ENCODE results near the gene R3HCC1L. TPM values are rescaled to one million over a fixed set of nuclear protein-coding genes. Genes with fewer than 3 reads are reported as not detected.
"Not testable (repeated sequence)": the region's sequence is repeated elsewhere in the genome, so short reads cannot be mapped to it uniquely, and the experiment has no call there.

R3HCC1L gene
- total and polyA plus RNA-seq, 9 of the 15 experiments (the other 6 are each of a cell fraction or from before 2014, with no cell fraction given) = 9.1 to 17.8 (median 12.6) TPM

DNA sequence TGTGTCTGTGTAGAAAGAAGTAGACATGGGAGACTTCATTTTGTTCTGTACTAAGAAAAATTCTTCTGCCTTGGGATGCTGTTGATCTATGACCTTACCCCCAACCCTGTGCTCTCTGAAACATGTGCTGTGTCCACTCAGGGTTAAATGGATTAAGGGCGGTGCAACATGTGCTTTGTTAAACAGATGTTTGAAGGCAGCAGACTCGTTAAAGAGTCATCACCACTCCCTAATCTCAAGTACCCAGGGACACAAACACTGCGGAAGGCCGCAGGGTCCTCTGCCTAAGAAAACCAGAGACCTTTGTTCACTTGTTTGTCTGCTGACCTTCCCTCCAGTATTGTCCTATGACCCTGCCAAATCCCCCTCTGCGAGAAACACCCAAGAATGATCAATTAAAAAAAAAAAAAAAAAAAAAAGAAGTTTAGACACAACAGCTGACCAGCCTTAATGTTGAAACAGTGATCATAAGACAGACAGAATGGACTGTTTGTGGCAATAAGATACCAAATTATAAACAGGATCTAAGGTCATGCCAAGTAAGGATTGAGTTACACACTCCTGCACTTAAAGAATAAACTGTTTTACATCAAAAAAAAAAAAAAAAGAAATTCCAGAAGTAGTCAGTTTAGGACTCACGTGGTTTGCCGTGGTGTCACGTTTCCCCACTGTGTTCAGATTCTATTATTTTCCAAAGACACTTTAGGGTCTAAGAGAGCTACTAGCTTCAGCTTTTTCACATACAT, 18.9 kb downstream of the R3HCC1L start:
- H3K9ac ChIP-seq (ENCODE audit: insufficient read depth in 1 of 2, low read depth in 2 of 2, low read length in 2 of 2); POLR2A ChIA-PET; FAIRE-seq; H3K9me3 ChIP-seq (replicated peaks; ENCODE audit: control insufficient read depth, insufficient read depth, low read depth, low read length); H3K9me1 ChIP-seq (ENCODE audit: control insufficient read depth, insufficient read depth, low read length); H4K20me1 ChIP-seq (replicated peaks; ENCODE audit: control insufficient read depth, insufficient read depth, low read length); intact Hi-C loops (cut with micrococcal nuclease); H3K4me3 ChIP-seq; H3K27me3 ChIP-seq (ENCODE audit: control insufficient read depth in 2 of 2, insufficient read depth in 2 of 2, low read length in 2 of 2); in situ Hi-C loops (cut with MboI); BruUV-seq (replicated peaks); H3K27ac ChIP-seq (ENCODE audit: extremely low read depth, low read depth, low read length); H3K4me1 ChIP-seq (replicated peaks in 1 of 2; ENCODE audit: control insufficient read depth in 2 of 2, insufficient read depth in 2 of 2, low read length in 2 of 2); H2AFZ ChIP-seq (ENCODE audit: low read depth, low read length); CTCF ChIA-PET (ENCODE audit: low intra/inter-chr PET ratio); ATAC-seq; H3K4me2 ChIP-seq (ENCODE audit: insufficient read depth, low read length): not testable (repeated sequence)
- Histone ChIP-seq H3K79me2 (ENCODE audit: control insufficient read depth, insufficient read depth, low read length) (peaks cover 55% of the 10 kb centered on the region), H3K36me3 (ENCODE audit: control insufficient read depth, insufficient read depth, low read length) (peaks cover 12% of the 10 kb centered on the region; the same call in 2 of the 3 replicates)
- whole genome bisulfite sequencing (ENCODE audit: insufficient coverage, low coverage, missing lambda C conversion rate) = 74% methylated on average over 3 of the region's 8 CpGs
- DNase-seq (ENCODE audit: extremely low read depth in 1 of 4, low spot score in 3 of 4) = peak in 1 of 4 experiments; percentile 35
- TF ChIP-seq, protein P1, sequence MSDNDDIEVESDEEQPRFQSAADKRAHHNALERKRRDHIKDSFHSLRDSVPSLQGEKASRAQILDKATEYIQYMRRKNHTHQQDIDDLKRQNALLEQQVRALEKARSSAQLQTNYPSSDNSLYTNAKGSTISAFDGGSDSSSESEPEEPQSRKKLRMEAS (CRISPR knock-in tag; IDR thresholded peaks at IDR 0.05) = peak; percentile 69
- TF ChIP-seq NCOR1 (IDR thresholded peaks at IDR 0.05) (peak; percentile 43), TRIM24 (IDR thresholded peaks at IDR 0.05) (peak in 1 of 2 experiments; percentile 17; a peak in 1 of 4 replicates), CBFA2T3 (IDR thresholded peaks at IDR 0.05) (peak; percentile 82), L3MBTL2 (IDR thresholded peaks at IDR 0.05) (peak; percentile 36; the same call in 1 of the 2 replicates), ARID1B (IDR thresholded peaks at IDR 0.05) (peak; percentile 52), HDAC1 (IDR thresholded peaks at IDR 0.05) (peak in 1 of 2 experiments; percentile 50; a peak in 1 of 4 replicates)
- TF ChIP-seq, protein P2, sequence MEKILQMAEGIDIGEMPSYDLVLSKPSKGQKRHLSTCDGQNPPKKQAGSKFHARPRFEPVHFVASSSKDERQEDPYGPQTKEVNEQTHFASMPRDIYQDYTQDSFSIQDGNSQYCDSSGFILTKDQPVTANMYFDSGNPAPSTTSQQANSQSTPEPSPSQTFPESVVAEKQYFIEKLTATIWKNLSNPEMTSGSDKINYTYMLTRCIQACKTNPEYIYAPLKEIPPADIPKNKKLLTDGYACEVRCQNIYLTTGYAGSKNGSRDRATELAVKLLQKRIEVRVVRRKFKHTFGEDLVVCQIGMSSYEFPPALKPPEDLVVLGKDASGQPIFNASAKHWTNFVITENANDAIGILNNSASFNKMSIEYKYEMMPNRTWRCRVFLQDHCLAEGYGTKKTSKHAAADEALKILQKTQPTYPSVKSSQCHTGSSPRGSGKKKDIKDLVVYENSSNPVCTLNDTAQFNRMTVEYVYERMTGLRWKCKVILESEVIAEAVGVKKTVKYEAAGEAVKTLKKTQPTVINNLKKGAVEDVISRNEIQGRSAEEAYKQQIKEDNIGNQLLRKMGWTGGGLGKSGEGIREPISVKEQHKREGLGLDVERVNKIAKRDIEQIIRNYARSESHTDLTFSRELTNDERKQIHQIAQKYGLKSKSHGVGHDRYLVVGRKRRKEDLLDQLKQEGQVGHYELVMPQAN (IDR thresholded peaks at IDR 0.05; ENCODE audit: borderline replicate concordance) = 0 out of 2 replicates have a peak, but pooled peaks have one; percentile 38
